KMS-11 (cell line): ENCODE results near the gene PYGL.

Source experiments
- H2AFZ ChIP-seq: fragments of 200-600 bp; sonication (generic); 2 replicates; pipeline ENCODE4 v1.6.1; 2016; ENCODE audit warnings: antibody characterized with exemption, mixed run types, low read depth
- H3K27ac ChIP-seq: fragments of 200-600 bp; sonication (generic); 2 replicates; pipeline ENCODE4 v1.6.1; 2016; ENCODE audit warnings: mild to moderate bottlenecking, mixed run types
- H3K27me3 ChIP-seq: fragments of 200-600 bp; sonication (generic); 2 replicates; pipeline ENCODE4 v1.6.1; 2017; ENCODE audit warnings: mild to moderate bottlenecking, low read depth, mixed run types, moderate library complexity; ENCODE audit not compliant: insufficient read depth
- H3K36me3 ChIP-seq: fragments of 200-600 bp; sonication (generic); 2 replicates; pipeline ENCODE4 v1.6.1; 2017; ENCODE audit warnings: mild to moderate bottlenecking, mixed run types; ENCODE audit not compliant: insufficient read depth
- H3K4me1 ChIP-seq: fragments of 200-600 bp; sonication (generic); 2 replicates; pipeline ENCODE4 v1.6.1; 2016; ENCODE audit warnings: mild to moderate bottlenecking, low read depth, mixed run types; ENCODE audit not compliant: poor library complexity, severe bottlenecking
- H3K4me2 ChIP-seq: fragments of 200-600 bp; sonication (generic); 2 replicates; pipeline ENCODE4 v1.7.0; 2016; ENCODE audit warnings: mild to moderate bottlenecking, mixed run types
- H3K4me3 ChIP-seq: fragments of 200-600 bp; sonication (generic); IDR thresholded peaks from 2 replicates; pipeline ENCODE4 v1.6.1; 2017; ENCODE audit warnings: low read depth, low read length, mixed read lengths; ENCODE audit not compliant: insufficient read depth
- H3K79me2 ChIP-seq: fragments of 200-600 bp; sonication (generic); 2 replicates; pipeline ENCODE4 v1.6.1; 2016; ENCODE audit warnings: low read depth, mixed run types; ENCODE audit not compliant: insufficient read depth
- H3K9ac ChIP-seq: fragments of 200-600 bp; sonication (generic); 2 replicates; pipeline ENCODE4 v1.6.1; 2016; ENCODE audit warnings: mild to moderate bottlenecking, mixed run types
- H4K20me1 ChIP-seq: fragments of 200-600 bp; sonication (generic); 2 replicates; pipeline ENCODE4 v1.6.1; 2016; ENCODE audit warnings: mild to moderate bottlenecking, mixed run types; ENCODE audit not compliant: insufficient read depth
- CTCF ChIP-seq: fragments of 200-600 bp; sonication (generic); conservative IDR thresholded peaks from 2 replicates; pipeline ENCODE4 v1.6.1; 2017; ENCODE audit warnings: low read depth, mild to moderate bottlenecking, antibody characterized with exemption, low read length, moderate library complexity, mixed read lengths

Gene PYGL

GRCh38 chr14:50967103-50967502 lies 22.8 kb upstream of the PYGL start:
- Histone ChIP-seq H4K20me1 (no peaks in the 10 kb centered on the region), H3K4me3 (no peak overlapping the region), H3K4me2 (no peak overlapping the region), H3K27me3 (no peaks in the 10 kb centered on the region), H3K4me1 (no peaks in the 10 kb centered on the region), H3K27ac (no peak overlapping the region), H3K9ac (no peak overlapping the region), H2AFZ (no peak overlapping the region), H3K36me3 (no peaks in the 10 kb centered on the region), H3K79me2 (no peaks in the 10 kb centered on the region)
- no peak for TF ChIP-seq CTCF

- TF ChIP-seq CTCF: no peak
- no peak overlapping the region for H3K4me3 ChIP-seq
- H3K9ac ChIP-seq: no peak overlapping the region
- no peak overlapping the region for H3K4me2 ChIP-seq
- no peak overlapping the region for H3K27ac ChIP-seq
- no peaks in the 10 kb centered on the region for H3K79me2 ChIP-seq
- no peaks in the 10 kb centered on the region for H3K27me3 ChIP-seq
- no peaks in the 10 kb centered on the region for H3K36me3 ChIP-seq
- no peaks in the 10 kb centered on the region for H3K4me1 ChIP-seq
- no peaks in the 10 kb centered on the region for H4K20me1 ChIP-seq
- no peak overlapping the region for H2AFZ ChIP-seq
Observed at GRCh38 chr14:50964683-50965390, 20.6 kb upstream of the PYGL start.

GRCh38 chr14:50963919-50964318 lies 19.6 kb upstream of the PYGL start:
- no peak overlapping the region for H2AFZ ChIP-seq
- H3K4me2 ChIP-seq: no peak overlapping the region
- H3K27ac ChIP-seq: no peak overlapping the region

GRCh38 chr14:50961605-50962221 lies 17.4 kb upstream of the PYGL start:
- Histone ChIP-seq H3K27me3 (no peaks in the 10 kb centered on the region), H2AFZ (no peak overlapping the region), H3K79me2 (no peaks in the 10 kb centered on the region), H3K9ac (no peak overlapping the region), H3K4me2 (no peak overlapping the region), H4K20me1 (no peaks in the 10 kb centered on the region), H3K4me1 (no peaks in the 10 kb centered on the region), H3K27ac (no peak overlapping the region), H3K36me3 (no peaks in the 10 kb centered on the region), H3K4me3 (no peak overlapping the region)
- no peak for TF ChIP-seq CTCF

More at GRCh38 chr14:50963919-50964318, 19.6 kb upstream of the PYGL start:
- H3K36me3 ChIP-seq: no peaks in the 10 kb centered on the region
- H4K20me1 ChIP-seq: no peaks in the 10 kb centered on the region
- no peak for TF ChIP-seq CTCF
- H3K79me2 ChIP-seq: no peaks in the 10 kb centered on the region
- H3K27me3 ChIP-seq: no peaks in the 10 kb centered on the region
- no peaks in the 10 kb centered on the region for H3K4me1 ChIP-seq
- H3K9ac ChIP-seq: no peak overlapping the region
- no peak overlapping the region for H3K4me3 ChIP-seq
